Fibroblast of lung (primary cell): Measurements from ENCODE around the gene COL25A1. TPM values are rescaled to one million over a fixed set of nuclear protein-coding genes. Genes with fewer than 3 reads are reported as not detected.

Experiments used
- DNase-seq, 2 donors: peaks; one replicate each; pipeline versions ENCODE4 v3.0.0 to v3.0.0-alpha.2; 2010; ENCODE audit warnings: low read depth in 2 of 2
- H2AFZ ChIP-seq: 2 replicates; pipeline ENCODE4 v1.5.1; 2012; ENCODE audit warnings: low read length, control low read depth, inconsistent platforms
- H3K27ac ChIP-seq: 2 replicates; pipeline ENCODE4 v1.5.1; 2011; ENCODE audit warnings: low read length, control low read depth; ENCODE audit not compliant: insufficient read depth
- H3K27me3 ChIP-seq: 2 replicates; pipeline ENCODE4 v1.5.1; 2011; ENCODE audit warnings: mild to moderate bottlenecking, low read length; ENCODE audit not compliant: control insufficient read depth, insufficient read depth
- H3K36me3 ChIP-seq: 2 replicates; pipeline ENCODE4 v1.5.1; 2011; ENCODE audit warnings: low read length; ENCODE audit not compliant: control insufficient read depth, insufficient read depth
- H3K4me1 ChIP-seq: 2 replicates; pipeline ENCODE4 v1.5.1; 2011; ENCODE audit warnings: low read length; ENCODE audit not compliant: control insufficient read depth, insufficient read depth; ENCODE audit errors: extremely low read depth
- H3K4me2 ChIP-seq: 2 replicates; pipeline ENCODE4 v1.5.1; 2011; ENCODE audit warnings: low read length, control low read depth; ENCODE audit not compliant: insufficient read depth; ENCODE audit errors: extremely low read depth
- H3K4me3 ChIP-seq, 4 experiments: fragments of 200-600 bp in 1 of 4; sonication (generic) in 1 of 4; replicated peaks in 1 of 4; 2 replicates each; pipeline ENCODE4 v1.5.1; 2011 to 2016; ENCODE audit warnings: low read length in 4 of 4, low read depth in 3 of 4, mild to moderate bottlenecking in 3 of 4, control low read depth in 2 of 4, inconsistent platforms in 1 of 4, mixed read lengths in 1 of 4; ENCODE audit not compliant: insufficient read depth in 1 of 4; ENCODE audit errors: control extremely low read depth in 1 of 4
- H3K79me2 ChIP-seq: 2 replicates; pipeline ENCODE4 v1.5.1; 2012; ENCODE audit warnings: mild to moderate bottlenecking, low read length, inconsistent platforms; ENCODE audit not compliant: control insufficient read depth, insufficient read depth
- H3K9ac ChIP-seq: 2 replicates; pipeline ENCODE4 v1.5.1; 2011; ENCODE audit warnings: mild to moderate bottlenecking, low read length, control low read depth; ENCODE audit not compliant: insufficient read depth
- H3K9me3 ChIP-seq: 2 replicates; pipeline ENCODE4 v1.5.1; 2012; ENCODE audit warnings: low read depth, low read length; ENCODE audit not compliant: control insufficient read depth, insufficient read depth
- H4K20me1 ChIP-seq: 2 replicates; pipeline ENCODE4 v1.5.1; 2011; ENCODE audit warnings: low read length; ENCODE audit not compliant: control insufficient read depth, insufficient read depth; ENCODE audit errors: extremely low read depth
- EZH2 ChIP-seq: IDR thresholded peaks from 2 replicates; pipeline ENCODE4 v1.5.1; 2012; ENCODE audit warnings: low read length, control low read depth, mild to moderate bottlenecking; ENCODE audit errors: missing control alignments
- polyA plus RNA-seq, 2 donors: library from polyadenylated mRNA; depleted of rRNA in 1 of 2; stranded (reverse) in 1 of 2; unstranded in 1 of 2; fragments of >200 nt; gene quantifications; 2 replicates each; pipeline ENCODE4 v1.2.1, GENCODE V29; 2011 to 2012; ENCODE audit warnings: missing spikeins in 1 of 2
- total RNA-seq: library from RNA; depleted of rRNA; stranded (reverse); fragments of >200 nt; gene quantifications from 2 replicates; pipeline ENCODE4 v1.2.1, GENCODE V29; 2014
- TF ChIP-seq, protein P1 (sequence below), 2 donors: IDR thresholded peaks in 1 of 2; conservative IDR thresholded peaks in 1 of 2; 1 replicate in 1 of 2; 2 replicates in 1 of 2; pipeline ENCODE4 v1.5.1; 2011 to 2012; ENCODE audit warnings: low read length in 2 of 2, control low read depth in 1 of 2, inconsistent platforms in 1 of 2, low read depth in 1 of 2, mild to moderate bottlenecking in 1 of 2

COL25A1 gene
- total and polyA plus RNA-seq, 2 donors (not counting 1 experiment from before 2014, with no cell fraction given) = under 0.01 to 0.01 TPM

DNA sequence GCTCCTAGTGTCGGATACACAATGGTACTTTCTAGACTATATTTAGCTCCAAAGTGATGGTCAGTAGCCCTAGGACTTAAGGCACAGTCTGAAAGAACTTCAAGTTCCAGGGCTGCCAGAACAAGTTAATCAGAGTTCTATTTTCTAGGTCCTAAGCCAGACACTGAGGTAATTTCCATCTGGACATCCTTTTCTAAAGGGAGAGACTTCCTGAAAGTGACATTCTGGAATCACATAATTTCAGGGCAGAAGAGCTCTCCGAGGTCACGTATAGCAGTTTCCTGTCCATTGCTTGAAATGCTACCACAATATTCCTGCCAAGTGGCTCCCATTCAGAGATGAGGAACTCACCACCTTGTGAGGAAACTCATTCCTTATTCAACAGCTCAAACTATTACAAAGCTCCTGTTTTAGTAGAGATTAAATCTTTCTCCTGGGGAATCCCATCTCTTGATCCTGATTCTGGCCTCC is 117.9 kb downstream of the COL25A1 start:
- Histone ChIP-seq H2AFZ (no peak overlapping the region), H3K4me2 (no peak overlapping the region), H3K9ac (no peak overlapping the region), H3K4me1 (no peaks in the 10 kb centered on the region), H3K4me3 (no peak overlapping the region), H3K27me3 (no peaks in the 10 kb centered on the region), H3K9me3 (no peaks in the 10 kb centered on the region), H4K20me1 (no peaks in the 10 kb centered on the region), H3K36me3 (no peaks in the 10 kb centered on the region), H3K27ac (no peak overlapping the region), H3K79me2 (no peaks in the 10 kb centered on the region)
- DNase-seq = peak in 1 of 2 donors; percentile 47
- TF ChIP-seq EZH2 = no peak
- TF ChIP-seq, protein P1, sequence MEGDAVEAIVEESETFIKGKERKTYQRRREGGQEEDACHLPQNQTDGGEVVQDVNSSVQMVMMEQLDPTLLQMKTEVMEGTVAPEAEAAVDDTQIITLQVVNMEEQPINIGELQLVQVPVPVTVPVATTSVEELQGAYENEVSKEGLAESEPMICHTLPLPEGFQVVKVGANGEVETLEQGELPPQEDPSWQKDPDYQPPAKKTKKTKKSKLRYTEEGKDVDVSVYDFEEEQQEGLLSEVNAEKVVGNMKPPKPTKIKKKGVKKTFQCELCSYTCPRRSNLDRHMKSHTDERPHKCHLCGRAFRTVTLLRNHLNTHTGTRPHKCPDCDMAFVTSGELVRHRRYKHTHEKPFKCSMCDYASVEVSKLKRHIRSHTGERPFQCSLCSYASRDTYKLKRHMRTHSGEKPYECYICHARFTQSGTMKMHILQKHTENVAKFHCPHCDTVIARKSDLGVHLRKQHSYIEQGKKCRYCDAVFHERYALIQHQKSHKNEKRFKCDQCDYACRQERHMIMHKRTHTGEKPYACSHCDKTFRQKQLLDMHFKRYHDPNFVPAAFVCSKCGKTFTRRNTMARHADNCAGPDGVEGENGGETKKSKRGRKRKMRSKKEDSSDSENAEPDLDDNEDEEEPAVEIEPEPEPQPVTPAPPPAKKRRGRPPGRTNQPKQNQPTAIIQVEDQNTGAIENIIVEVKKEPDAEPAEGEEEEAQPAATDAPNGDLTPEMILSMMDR (conservative IDR thresholded peaks at IDR 0.05 in 1 of 2, IDR thresholded peaks at IDR 0.05 in 1 of 2; ENCODE audit: low read depth in 1 of 2, low read length in 2 of 2) = no peak

DNA sequence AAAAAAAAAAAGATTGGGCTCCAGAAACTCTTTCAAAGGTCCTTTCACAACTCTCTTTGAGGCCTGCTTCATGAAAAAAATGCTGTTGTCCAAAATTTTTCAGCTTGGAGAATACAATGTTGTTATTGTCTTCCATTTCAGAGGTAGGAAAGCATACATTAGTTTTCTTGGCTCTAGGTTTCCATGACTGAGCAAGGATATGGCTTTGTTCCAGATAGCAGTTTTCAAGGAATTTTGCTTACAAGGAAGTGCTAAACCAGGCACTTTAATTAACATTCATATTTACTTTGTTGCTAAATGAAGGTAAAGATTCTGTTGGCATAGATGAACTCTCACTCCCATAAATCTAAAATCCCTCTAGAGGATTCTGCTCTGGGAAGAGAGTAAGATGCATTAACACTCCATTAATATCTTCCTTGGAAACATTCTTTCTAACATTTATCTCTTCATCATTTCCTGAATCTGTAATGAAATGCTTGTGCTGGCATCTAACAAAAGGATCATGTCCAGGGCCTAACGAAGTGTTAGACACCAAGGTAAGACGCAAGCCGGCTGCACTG is 118.4 kb downstream of the COL25A1 start:
- Histone ChIP-seq H3K27ac (no peak overlapping the region), H4K20me1 (no peaks in the 10 kb centered on the region), H3K4me3 (no peak overlapping the region), H3K4me2 (no peak overlapping the region), H3K9me3 (no peaks in the 10 kb centered on the region), H3K9ac (no peak overlapping the region), H3K79me2 (no peaks in the 10 kb centered on the region), H3K36me3 (no peaks in the 10 kb centered on the region), H2AFZ (no peak overlapping the region), H3K27me3 (no peaks in the 10 kb centered on the region), H3K4me1 (no peaks in the 10 kb centered on the region)
- peak in 1 of 2 donors; percentile 6 for DNase-seq
- TF ChIP-seq EZH2 = no peak
- TF ChIP-seq, protein P1 (conservative IDR thresholded peaks at IDR 0.05 in 1 of 2, IDR thresholded peaks at IDR 0.05 in 1 of 2; ENCODE audit: low read depth in 1 of 2, low read length in 2 of 2) = no peak

DNA sequence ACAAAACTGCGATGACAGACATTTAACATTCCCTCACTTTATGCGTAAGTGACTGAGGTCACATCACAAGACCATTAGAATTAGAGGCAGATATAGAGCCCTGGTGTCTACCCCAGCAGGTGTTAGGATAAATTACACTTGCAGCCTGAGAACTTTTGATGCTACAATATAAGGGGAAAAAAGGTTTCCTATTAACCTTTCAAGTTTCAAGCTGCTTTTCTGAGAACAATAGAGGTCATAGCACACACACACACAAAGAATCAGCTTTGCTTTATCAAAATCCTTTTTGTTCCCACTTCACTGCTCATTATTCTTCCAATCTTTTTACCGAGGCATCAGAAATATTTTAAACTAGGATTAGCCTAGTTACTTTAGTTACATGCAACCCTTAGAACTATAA is 119.8 kb downstream of the COL25A1 start:
- no peak for DNase-seq
- no peaks in the 10 kb centered on the region for H3K79me2 ChIP-seq
- TF ChIP-seq, protein P1 (conservative IDR thresholded peaks at IDR 0.05 in 1 of 2, IDR thresholded peaks at IDR 0.05 in 1 of 2; ENCODE audit: low read depth in 1 of 2, low read length in 2 of 2) = no peak
- TF ChIP-seq EZH2 = no peak

More for the DNA sequence above, 119.8 kb downstream of the COL25A1 start:
- no peak overlapping the region for H3K4me3 ChIP-seq
- no peak overlapping the region for H3K9ac ChIP-seq
- no peaks in the 10 kb centered on the region for H3K36me3 ChIP-seq
- no peaks in the 10 kb centered on the region for H3K9me3 ChIP-seq
- no peak overlapping the region for H3K27ac ChIP-seq
- H2AFZ ChIP-seq = no peak overlapping the region
- H3K4me1 ChIP-seq = no peaks in the 10 kb centered on the region
- H4K20me1 ChIP-seq = no peaks in the 10 kb centered on the region
- no peak overlapping the region for H3K4me2 ChIP-seq
- H3K27me3 ChIP-seq = no peaks in the 10 kb centered on the region
